Thyroid gland (tissue), 4 donors: ENCODE measurements around the gene GALM.

ENCODE experiments used
- POLR2A ChIP-seq, 2 donors: fragments of 450-650 bp; IDR thresholded peaks; one replicate each; pipeline ENCODE4 v1.6.1; 2017; ENCODE audit warnings: antibody characterized with exemption in 2 of 2, mild to moderate bottlenecking in 2 of 2, moderate library complexity in 1 of 2
- TF ChIP-seq, protein P1 (sequence below), 6 experiments: fragments of 200-600 bp in 3 of 6; fragments of 450-650 bp in 3 of 6; sonication (generic) in 3 of 6; IDR thresholded peaks; one replicate each; pipeline ENCODE4 v1.5.1; 2016 to 2019; ENCODE audit warnings: antibody characterized with exemption in 6 of 6, mild to moderate bottlenecking in 2 of 6, inconsistent platforms in 1 of 6, moderate library complexity in 1 of 6

DNA sequence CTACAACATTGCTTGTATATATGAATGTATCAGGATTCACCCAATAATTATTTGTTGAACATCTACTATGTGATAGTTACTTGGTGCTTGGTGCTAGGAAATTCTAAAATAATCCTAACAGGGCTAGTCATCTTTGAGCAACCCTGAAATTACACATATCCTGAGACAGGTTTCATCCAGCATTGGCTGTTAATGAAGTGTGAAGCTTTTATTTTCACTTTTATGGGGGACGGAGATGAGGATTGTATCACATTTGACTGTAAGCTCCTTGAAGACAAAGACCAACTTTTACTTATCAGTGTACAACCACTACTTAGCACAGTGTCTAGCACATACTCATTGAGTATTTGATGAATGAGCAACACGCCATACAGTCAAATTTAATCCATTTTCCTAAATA lies 6.8 kb upstream of the GALM start:
- TF ChIP-seq, protein P1, sequence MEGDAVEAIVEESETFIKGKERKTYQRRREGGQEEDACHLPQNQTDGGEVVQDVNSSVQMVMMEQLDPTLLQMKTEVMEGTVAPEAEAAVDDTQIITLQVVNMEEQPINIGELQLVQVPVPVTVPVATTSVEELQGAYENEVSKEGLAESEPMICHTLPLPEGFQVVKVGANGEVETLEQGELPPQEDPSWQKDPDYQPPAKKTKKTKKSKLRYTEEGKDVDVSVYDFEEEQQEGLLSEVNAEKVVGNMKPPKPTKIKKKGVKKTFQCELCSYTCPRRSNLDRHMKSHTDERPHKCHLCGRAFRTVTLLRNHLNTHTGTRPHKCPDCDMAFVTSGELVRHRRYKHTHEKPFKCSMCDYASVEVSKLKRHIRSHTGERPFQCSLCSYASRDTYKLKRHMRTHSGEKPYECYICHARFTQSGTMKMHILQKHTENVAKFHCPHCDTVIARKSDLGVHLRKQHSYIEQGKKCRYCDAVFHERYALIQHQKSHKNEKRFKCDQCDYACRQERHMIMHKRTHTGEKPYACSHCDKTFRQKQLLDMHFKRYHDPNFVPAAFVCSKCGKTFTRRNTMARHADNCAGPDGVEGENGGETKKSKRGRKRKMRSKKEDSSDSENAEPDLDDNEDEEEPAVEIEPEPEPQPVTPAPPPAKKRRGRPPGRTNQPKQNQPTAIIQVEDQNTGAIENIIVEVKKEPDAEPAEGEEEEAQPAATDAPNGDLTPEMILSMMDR (IDR thresholded peaks at IDR 0.05), result no peak
- TF ChIP-seq POLR2A (IDR thresholded peaks at IDR 0.05), result no peak
